Immature natural killer cell (primary cell): ENCODE measurements around the gene FAM53A. TPM values are rescaled to one million over a fixed set of nuclear protein-coding genes. Genes with fewer than 3 reads are reported as not detected.
"Not testable (repeated sequence)": the region's sequence is repeated elsewhere in the genome, so short reads cannot be mapped to it uniquely, and the experiment has no call there.

ENCODE experiments used
- DNase-seq, 3 donors: peaks; one replicate each; pipeline ENCODE4 v3.0.0; 2022; ENCODE audit warnings: mixed read lengths in 1 of 3
- H3K27ac Mint-ChIP-seq, 6 donors: one replicate each; pipeline ENCODE4 v1.8.0; 2020; ENCODE audit warnings: mixed read lengths in 6 of 6, mild to moderate bottlenecking in 5 of 6, inconsistent platforms in 4 of 6, moderate library complexity in 3 of 6
- H3K27me3 Mint-ChIP-seq, 3 donors: one replicate each; pipeline ENCODE4 v1.8.0; 2020 to 2021; ENCODE audit warnings: low read depth in 3 of 3, mild to moderate bottlenecking in 3 of 3, mixed read lengths in 3 of 3, moderate library complexity in 3 of 3, inconsistent platforms in 1 of 3
- H3K36me3 Mint-ChIP-seq, 3 donors: one replicate each; pipeline ENCODE4 v1.8.0; 2020; ENCODE audit warnings: mixed read lengths in 3 of 3, inconsistent platforms in 2 of 3, mild to moderate bottlenecking in 2 of 3
- H3K4me1 Mint-ChIP-seq, 2 donors: one replicate each; pipeline ENCODE4 v1.8.0; 2020; ENCODE audit warnings: inconsistent platforms in 2 of 2, mild to moderate bottlenecking in 2 of 2, mixed read lengths in 2 of 2, moderate library complexity in 1 of 2
- H3K4me3 Mint-ChIP-seq, 5 donors: one replicate each; pipeline ENCODE4 v1.8.0; 2020; ENCODE audit warnings: mild to moderate bottlenecking in 5 of 5, mixed read lengths in 5 of 5, inconsistent platforms in 3 of 5, moderate library complexity in 3 of 5
- H3K9me3 Mint-ChIP-seq, 6 donors: one replicate each; pipeline ENCODE4 v1.8.0; 2020; ENCODE audit warnings: mild to moderate bottlenecking in 6 of 6, mixed read lengths in 6 of 6, inconsistent platforms in 4 of 6, moderate library complexity in 3 of 6
- polyA plus RNA-seq, 3 donors: library from polyadenylated mRNA; unstranded; fragments of 300-500 nt; fragmentation: Illumina TruSeq; gene quantifications; one replicate each; pipeline ENCODE4 v1.2.3, GENCODE V29; 2021

Gene FAM53A
- polyA plus RNA-seq, 3 donors from 2014 or later = 0.38 to 2.6 (median 0.83) TPM

- Mint-ChIP-seq H3K27ac (peak overlapping the region in 1 of 6 donors; percentile 36), H3K4me3 (peak overlapping the region in 4 of 5 donors; percentile 27 to 68 (median 46)), H3K27me3 (peaks cover 6 to 7% (median 7%) of the 10 kb centered on the region in 3 donors), H3K4me1 (peaks cover 10 to 13% of the 10 kb centered on the region in 2 donors), H3K9me3 (no peaks in the 10 kb centered on the region), H3K36me3 (peaks cover 0 to 3% (median 0%) of the 10 kb centered on the region in 3 donors)
- DNase-seq = no peak
These were observed 2.4 kb upstream of the FAM53A start for GRCh38 chr4:1686440-1687036.

GRCh38 chr4:1685235-1686150, 1.4 kb upstream of the FAM53A start:
- H3K27me3 Mint-ChIP-seq = peaks cover 6 to 7% (median 7%) of the 10 kb centered on the region in 3 donors
- H3K36me3 Mint-ChIP-seq = peaks cover 0 to 1% (median 0%) of the 10 kb centered on the region in 3 donors
- H3K4me1 Mint-ChIP-seq = peaks cover 10 to 13% of the 10 kb centered on the region in 2 donors
- no peak overlapping the region for H3K27ac Mint-ChIP-seq
- H3K9me3 Mint-ChIP-seq = no peaks in the 10 kb centered on the region
- no peak for DNase-seq
- peak overlapping the region in 1 of 5 donors; percentile 49 for H3K4me3 Mint-ChIP-seq

GRCh38 chr4:1684506-1685234, 557 bp upstream of the FAM53A start:
- Mint-ChIP-seq H3K4me1 (peaks cover 10 to 13% of the 10 kb centered on the region in 2 donors), H3K36me3 (no peaks in the 10 kb centered on the region), H3K4me3 (peak overlapping the region; percentile 55 to 77 (median 63)), H3K27ac (no peak overlapping the region), H3K9me3 (no peaks in the 10 kb centered on the region), H3K27me3 (peaks cover 6 to 7% (median 7%) of the 10 kb centered on the region in 3 donors)
- DNase-seq = no peak

GRCh38 chr4:1683261-1683735, 815 bp downstream of the FAM53A start:
- Mint-ChIP-seq H3K4me1 (peaks cover 10 to 13% of the 10 kb centered on the region in 2 donors), H3K27ac (peak overlapping the region; percentile 86 to 94 (median 92)), H3K36me3 (no peaks in the 10 kb centered on the region), H3K4me3 (peak overlapping the region; percentile 89 to 95 (median 91)), H3K27me3 (peaks cover 4 to 7% (median 6%) of the 10 kb centered on the region in 3 donors), H3K9me3 (no peaks in the 10 kb centered on the region)
- peak in 1 of 3 donors; percentile 5 for DNase-seq

GRCh38 chr4:1682860-1683259, 1.3 kb downstream of the FAM53A start:
- H3K27me3 Mint-ChIP-seq = peaks cover 4 to 7% (median 6%) of the 10 kb centered on the region in 3 donors
- H3K27ac Mint-ChIP-seq = peak overlapping the region; percentile 86 to 94 (median 92)

GRCh38 chr4:1678244-1678643, 5.9 kb downstream of the FAM53A start:
- Mint-ChIP-seq H3K36me3 (no peaks in the 10 kb centered on the region), H3K4me3 (no peak overlapping the region), H3K4me1 (peaks cover 6 to 8% of the 10 kb centered on the region in 2 donors), H3K27me3 (peaks cover under 1 to 6% (median 3%) of the 10 kb centered on the region in 3 donors), H3K27ac (no peak overlapping the region), H3K9me3 (no peaks in the 10 kb centered on the region)
- DNase-seq = no peak

More at GRCh38 chr4:1682860-1683259, 1.3 kb downstream of the FAM53A start:
- Mint-ChIP-seq H3K4me1 (peaks cover 10 to 13% of the 10 kb centered on the region in 2 donors), H3K4me3 (peak overlapping the region; percentile 89 to 95 (median 91)), H3K36me3 (no peaks in the 10 kb centered on the region), H3K9me3 (no peaks in the 10 kb centered on the region)
- DNase-seq = no peak

GRCh38 chr4:1676605-1677525, 7.2 kb downstream of the FAM53A start:
- Mint-ChIP-seq H3K4me3 (no peak overlapping the region), H3K9me3 (no peaks in the 10 kb centered on the region), H3K4me1 (no peaks in the 10 kb centered on the region), H3K36me3 (no peaks in the 10 kb centered on the region), H3K27me3 (peaks cover 0 to 3% (median 0%) of the 10 kb centered on the region in 3 donors), H3K27ac (no peak overlapping the region)
- DNase-seq = no peak

GRCh38 chr4:1675802-1676137, 8.3 kb downstream of the FAM53A start:
- Mint-ChIP-seq H3K4me3 (no peak overlapping the region), H3K27me3 (peaks cover 0 to 3% (median 2%) of the 10 kb centered on the region in 3 donors), H3K9me3 (no peaks in the 10 kb centered on the region), H3K27ac (no peak overlapping the region), H3K4me1 (no peaks in the 10 kb centered on the region), H3K36me3 (no peaks in the 10 kb centered on the region)
- DNase-seq = no peak

- Mint-ChIP-seq H3K4me3 (no peak overlapping the region), H3K27ac (no peak overlapping the region), H3K4me1 (no peaks in the 10 kb centered on the region), H3K27me3 (peaks cover 0 to 3% (median 2%) of the 10 kb centered on the region in 3 donors), H3K9me3 (no peaks in the 10 kb centered on the region), H3K36me3 (no peaks in the 10 kb centered on the region)
- DNase-seq = no peak
These were observed 8.8 kb downstream of the FAM53A start for GRCh38 chr4:1675136-1675801.

GRCh38 chr4:1674682-1675081, 9.4 kb downstream of the FAM53A start:
- Mint-ChIP-seq H3K27me3 (peaks cover 0 to 3% (median 2%) of the 10 kb centered on the region in 3 donors), H3K4me3 (no peak overlapping the region), H3K4me1 (no peaks in the 10 kb centered on the region), H3K36me3 (no peaks in the 10 kb centered on the region), H3K9me3 (no peaks in the 10 kb centered on the region), H3K27ac (no peak overlapping the region)
- DNase-seq = no peak

- no peak for DNase-seq
- Mint-ChIP-seq H3K27me3 (peaks cover 0 to 3% (median 2%) of the 10 kb centered on the region in 3 donors), H3K4me3 (no peak overlapping the region), H3K36me3 (no peaks in the 10 kb centered on the region), H3K27ac (no peak overlapping the region), H3K9me3 (no peaks in the 10 kb centered on the region), H3K4me1 (no peaks in the 10 kb centered on the region)
These were observed 10.4 kb downstream of the FAM53A start for GRCh38 chr4:1673671-1674070.

- not testable (repeated sequence) for H3K9me3 Mint-ChIP-seq, H3K36me3 Mint-ChIP-seq, H3K27me3 Mint-ChIP-seq, H3K4me1 Mint-ChIP-seq, H3K27ac Mint-ChIP-seq, H3K4me3 Mint-ChIP-seq, DNase-seq
These were observed 13.1 kb downstream of the FAM53A start for GRCh38 chr4:1671011-1671410.
